Stimulated activated CD4-positive, alpha-beta T cell treated with anti-CD3 and anti-CD28 coated beads, Interleukin-12 subunit alpha, Interleukin-12 subunit beta, amount 100 ng/mL, for 4 hours (primary cell): ENCODE measurements around the gene ATP5PB.

Experiments used
- DNase-seq: peaks from one replicate; pipeline ENCODE4 v3.0.0-alpha.2; 2020

The ATP5PB gene

DNA sequence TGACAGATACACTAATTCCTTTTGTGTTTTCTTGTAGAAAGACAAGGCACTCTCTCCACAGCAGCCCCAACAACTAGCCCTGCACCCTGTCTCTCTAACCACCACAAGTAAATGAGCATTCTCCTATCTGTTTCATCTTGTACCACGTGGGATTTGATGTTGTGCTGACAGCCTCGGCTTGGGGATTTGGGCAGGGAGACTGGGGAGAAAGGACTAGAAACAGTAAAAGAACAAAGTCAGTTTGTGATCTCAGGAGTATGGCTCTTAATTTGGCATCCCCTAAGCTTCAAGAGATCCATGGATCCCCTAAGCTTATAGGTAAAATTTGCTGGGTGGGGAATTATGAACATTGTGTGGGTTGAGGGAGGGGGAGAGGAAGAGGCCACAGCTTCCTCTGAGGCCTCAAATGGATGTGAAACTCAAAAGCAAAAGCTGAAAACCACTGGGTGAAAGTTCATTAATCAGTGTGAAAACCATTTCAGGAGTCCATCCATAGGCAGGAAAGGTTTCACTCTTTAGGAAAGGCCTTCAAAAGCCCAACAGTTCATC, 27.6 kb downstream of the ATP5PB start:
- no peak for DNase-seq

DNA sequence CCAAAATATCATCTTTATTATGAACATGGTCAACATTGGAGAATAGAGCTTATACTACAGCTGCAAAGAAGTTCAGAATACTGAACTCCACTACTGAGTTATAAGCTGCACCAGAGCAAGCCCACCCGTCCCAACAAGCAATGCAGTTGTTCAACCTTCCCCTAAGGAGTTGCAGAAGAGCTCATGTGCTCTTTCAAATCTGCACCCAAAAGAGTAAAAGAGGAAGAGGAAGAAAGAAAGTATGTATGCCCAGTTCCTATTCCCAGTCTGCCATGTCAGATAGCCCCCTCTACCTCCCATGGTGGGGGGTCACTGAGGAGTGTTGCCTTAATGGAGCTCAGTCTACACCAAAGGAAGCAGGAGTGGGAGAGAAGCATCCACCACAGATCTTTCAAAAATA, 31.4 kb downstream of the ATP5PB start:
- no peak for DNase-seq

DNA sequence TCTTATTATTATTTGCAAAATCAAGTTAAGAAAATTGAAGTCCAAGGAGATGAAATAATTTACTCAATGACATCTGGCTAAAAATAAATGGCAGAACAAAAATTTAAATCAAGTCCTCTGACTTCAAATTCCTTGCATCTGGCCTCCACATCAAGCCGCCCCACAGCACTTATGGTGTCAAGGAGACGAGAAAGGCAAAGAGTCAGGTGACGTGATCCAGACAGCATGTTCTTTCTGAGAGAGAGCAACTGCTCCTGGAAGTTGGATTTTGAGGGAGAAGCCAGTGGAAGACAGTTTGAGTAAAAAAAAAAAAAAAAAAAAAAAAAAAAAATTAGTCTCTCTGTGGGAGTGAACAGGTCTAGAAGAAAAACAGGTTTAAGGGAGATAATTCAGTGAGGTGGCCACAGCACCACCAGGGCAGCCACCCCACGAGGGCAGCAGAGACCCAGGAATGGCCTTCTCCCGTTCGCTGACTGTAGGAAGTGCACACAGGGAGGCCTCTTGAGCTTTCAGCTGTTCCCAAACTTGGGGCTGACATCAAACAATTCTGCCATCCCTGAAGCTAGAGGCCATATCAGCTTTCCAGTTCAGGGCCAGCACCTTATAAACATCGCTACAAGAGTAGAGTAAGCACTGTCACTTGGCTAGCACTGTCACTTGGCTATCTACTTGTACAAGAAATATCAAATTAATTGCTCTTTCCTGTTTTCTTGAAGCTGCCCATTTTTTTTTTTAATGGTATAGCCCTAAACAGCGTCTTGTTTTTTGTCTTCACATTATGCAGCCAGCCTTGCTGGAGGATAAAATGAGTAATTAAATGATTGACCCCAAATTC, 32.3 kb downstream of the ATP5PB start:
- DNase-seq, result peak; percentile 55

DNA sequence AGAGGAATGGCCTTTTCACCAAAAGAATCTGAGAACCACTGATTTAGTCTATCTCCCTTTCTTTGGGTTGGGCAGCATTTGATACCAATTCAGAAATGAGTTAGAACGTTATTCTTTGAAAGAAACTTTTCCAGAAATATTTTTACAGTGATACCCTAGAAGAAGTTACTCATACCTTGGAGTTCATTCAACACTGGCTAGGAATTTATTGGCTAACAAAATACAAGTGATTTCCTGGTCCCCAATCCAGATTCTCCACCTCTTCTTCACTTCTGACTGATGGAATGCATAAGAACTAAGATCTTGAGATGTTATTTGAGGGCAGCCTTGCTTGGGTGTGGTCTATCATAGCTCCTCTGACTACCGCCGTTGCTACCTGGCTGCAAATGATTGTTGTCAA, 33.9 kb downstream of the ATP5PB start:
- no peak for DNase-seq

DNA sequence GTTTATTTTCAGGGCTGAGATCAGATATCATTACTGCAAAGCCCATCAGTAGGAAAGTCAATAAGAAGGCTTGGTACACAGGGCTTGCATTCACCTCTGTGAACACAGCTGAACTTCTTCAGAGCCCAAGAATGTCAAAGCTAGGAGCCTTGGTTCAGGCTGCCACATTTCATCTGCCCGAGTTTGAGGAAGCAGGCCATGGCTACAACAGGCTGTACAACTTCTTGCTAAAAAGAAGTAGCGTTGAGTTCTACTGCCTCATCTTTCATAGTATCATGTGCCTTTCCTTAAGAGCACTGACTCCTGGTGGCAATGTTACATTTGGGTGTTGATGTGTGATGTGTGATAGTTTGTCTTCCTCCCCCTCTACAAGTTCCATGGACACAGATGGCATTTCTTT, 34.6 kb downstream of the ATP5PB start:
- no peak for DNase-seq

DNA sequence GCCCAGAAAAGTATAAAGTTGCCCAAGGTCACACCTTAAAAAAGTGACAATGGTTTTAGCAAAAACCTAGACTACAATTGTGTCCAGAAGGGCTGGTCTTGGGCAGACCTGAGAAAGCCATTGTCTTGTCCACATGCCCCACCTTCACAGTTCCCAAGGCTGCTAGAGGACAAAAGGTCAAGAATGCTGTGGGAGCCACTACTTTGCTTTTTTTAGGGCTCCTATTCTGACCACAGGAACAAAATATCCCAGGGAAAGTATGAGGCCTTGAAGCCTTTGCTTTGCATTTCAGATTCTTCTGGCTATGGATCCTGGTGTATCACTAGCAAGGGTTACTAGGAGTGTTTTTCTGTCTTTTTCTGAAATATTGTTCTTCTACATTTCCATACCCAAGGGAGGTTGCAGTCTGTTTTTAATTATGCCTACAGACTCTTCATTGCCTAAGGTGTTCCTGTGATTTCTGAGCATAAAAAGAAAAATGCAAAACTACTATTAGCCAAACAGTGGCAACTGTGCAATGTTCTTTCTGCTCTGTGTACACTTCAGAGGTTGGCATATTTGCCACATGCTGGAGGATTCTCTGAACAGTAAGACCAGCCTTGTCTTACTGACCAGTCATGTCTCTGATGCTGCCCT, 35.2 kb downstream of the ATP5PB start:
- DNase-seq, result no peak

DNA sequence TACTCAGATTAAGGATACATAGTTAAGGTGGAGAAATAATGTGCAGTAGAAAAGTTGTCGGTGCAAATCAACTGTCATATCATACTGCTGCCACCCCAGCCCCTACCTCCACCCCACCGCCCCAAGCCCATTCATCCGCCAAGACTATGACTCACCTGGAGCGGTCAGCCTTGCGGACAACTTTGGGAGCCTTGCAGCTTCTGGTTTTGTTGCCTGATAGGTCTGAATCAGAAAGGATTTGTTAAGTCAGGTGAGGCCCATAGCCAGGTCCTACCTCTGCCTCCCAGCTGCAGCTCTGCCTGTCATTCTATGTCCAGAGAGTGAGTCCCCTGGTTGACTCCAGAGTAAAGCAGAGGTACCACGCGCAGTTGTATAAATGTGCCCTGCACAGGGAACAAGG, 37.2 kb downstream of the ATP5PB start:
- no peak for DNase-seq

DNA sequence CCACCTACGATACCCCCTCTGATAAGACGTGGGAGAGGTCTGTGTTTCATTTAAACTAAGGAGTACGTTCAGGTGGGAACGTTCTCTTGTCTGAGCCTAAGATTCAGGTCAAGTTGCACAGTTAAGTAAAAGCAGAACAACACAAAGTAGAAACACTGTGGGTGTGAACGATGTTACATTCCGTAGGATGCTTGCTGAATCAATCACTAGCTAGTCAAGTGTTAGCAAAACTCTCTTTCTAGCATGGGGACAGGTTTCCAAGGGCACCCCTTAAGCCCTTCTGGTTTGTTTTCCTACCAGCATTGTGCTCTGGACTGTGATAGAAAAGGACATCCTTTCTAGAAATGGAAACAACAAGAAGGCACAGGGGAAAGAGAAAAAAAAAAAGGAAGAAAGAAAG, 37.9 kb downstream of the ATP5PB start:
- no peak for DNase-seq

DNA sequence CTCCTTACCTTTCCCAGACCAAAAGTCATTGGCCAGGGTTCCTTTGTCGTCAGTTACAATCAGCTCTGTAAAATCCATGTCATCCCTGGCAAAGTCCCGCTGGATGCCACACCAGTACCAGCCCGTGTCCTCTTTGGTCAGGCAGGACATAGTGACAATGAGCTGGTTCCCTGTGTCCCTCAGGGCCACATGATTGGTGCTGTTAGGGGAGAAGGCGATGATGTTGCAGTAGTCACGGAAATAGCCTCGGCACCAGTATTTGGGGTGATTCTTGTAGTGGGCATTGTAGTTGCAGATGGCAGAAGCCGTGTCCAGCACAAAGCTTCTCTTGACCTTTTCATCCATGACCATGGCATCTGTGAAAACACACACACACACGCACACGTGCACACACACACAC, 39.4 kb downstream of the ATP5PB start:
- DNase-seq, result no peak

DNA sequence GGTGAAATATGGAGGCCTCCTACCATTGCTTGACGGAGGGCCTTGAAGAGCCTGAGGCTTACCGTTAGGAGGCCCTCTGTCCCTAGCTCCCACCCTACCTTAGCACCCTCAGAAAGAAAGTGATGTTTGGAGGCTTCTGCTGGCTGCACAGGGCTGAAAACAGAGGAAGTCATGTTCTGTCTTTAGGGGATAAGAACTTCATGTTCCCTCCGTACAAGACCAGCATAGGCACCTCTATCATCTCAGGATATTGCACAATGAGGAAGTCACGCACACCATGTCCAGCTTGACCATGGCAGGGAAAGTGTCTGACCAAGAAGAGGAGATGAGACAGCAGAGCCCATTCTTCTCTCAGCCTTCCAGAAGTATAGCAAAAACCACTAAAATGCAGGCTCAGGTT, 40.3 kb downstream of the ATP5PB start:
- no peak for DNase-seq

DNA sequence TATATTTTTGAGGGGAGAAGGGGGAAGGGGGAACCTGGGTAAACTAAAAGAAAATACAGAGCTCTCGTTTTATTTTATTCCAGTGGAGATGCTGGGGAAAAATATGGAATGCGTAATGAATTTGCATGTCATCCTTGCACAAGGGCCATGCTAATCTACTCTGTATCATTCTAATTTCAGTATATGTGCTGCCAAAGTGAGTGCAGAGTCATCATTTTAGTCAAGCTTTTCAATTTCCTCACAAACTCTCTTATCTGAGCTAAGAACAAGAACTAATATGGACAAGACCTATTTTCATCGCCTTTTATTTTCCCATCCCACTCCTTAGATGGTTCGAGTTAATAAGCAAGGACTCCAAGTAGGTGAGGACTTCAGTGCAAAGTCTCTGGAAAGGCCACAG, 41.0 kb downstream of the ATP5PB start:
- DNase-seq, result no peak

DNA sequence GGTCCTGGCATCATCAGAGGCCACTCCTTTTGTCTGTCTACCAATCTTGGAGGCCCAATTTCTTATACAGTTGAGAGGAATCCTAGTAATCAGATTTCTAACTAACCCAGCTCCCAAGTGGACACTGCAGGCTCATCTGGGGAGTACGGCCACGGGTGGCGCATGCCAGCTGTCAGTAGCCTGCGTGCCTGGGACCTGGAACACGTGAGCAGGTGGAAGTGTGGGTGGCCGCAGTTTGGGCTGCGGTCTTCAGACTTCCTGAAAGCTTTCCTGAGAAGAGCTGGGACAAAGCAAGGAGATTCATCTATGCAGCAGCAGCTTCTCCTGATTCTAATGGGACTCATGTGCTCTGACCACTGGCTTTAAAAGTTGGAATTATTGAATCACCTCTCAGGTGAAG, 41.8 kb downstream of the ATP5PB start:
- no peak for DNase-seq

DNA sequence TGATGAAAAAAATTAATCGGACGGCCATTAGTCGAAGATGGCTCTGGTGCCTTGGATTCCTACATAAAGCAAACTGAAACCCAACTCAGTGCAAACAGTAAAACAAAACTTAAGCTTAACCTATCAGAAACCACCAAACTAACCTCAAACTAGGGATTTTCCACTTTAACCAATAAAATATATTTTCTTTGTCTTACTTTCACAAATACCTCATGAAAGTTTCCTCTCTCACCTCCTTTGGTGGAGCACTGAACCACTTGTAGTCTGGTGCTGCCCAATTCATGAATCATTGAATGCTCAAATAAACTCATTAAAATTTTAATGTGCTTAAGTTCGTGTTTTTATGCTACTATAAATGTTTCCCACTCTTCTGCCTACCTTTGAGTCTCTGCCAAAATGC, 47.1 kb downstream of the ATP5PB start:
- DNase-seq, result no peak

DNA sequence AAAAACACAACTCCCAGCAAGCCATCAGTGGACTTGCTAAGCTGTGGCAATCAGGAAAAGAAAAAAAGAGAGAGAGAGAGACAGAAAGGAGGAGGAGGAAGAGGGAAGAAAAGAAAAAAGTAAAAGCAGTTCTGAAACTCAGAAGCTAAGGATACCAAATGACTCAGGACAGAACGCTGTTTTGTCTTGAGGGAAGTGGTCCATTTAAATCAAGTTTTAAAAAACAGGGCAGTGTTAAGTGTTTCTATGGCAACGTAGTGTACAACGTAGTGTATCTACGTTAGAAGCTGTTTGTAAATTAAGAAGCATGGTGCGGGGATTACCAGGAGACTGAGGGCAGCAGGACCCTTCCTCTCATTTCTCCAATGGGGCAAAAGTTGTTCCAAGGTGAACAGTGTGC, 48.3 kb downstream of the ATP5PB start:
- DNase-seq, result no peak

DNA sequence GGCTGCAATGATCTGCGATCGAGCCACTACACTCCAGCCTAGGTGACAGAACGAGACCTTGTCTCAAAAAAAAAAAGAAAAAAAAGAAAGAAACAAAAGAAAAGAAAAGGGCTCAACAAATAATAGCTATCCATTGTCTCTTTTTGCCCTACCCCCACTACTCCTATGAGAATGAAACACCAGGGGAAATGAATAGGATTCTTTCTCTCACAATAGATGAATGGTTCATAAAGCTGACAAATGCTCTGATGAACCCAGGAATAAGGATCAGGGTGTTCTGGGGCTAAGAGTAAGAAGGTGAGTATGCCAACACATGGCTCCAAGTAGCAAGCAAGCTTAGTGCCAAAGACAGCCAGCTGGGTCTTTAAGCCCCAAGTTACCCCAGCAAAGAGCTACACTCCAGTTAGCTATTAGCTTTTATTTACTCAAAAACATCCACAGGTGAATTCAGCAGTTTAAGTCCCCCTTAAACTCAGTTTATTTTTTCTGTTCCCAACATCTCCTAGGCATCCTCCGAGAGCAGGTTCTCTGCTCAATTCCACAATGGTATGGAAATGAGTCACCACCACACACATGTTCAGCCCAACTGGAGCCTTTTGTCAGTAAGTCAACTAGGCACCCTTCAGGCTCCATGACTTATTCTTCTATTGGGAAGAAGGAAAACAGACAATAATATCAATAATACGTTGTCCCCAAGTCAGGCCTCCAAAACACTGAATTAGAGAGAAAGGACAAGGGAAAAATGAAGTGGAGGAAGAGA, 49.9 kb downstream of the ATP5PB start:
- no peak for DNase-seq

DNA sequence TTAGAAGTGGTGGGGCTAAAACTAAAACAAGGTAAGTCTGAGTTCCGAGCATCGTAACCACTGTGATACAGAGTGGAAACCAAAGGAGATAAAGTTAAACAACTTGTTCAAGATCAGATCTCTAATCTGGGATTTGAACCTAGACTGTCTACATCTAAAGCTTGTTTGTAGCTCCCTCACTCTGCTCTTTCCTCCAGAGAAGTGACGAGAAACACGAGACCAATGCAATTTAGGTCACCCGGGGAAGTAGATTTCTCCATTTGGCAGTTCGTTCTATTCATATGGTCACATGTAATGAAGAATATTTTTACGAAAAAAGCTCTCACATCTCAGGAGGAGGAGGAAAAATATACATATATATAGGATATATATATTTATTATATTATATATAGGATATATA, 52.4 kb downstream of the ATP5PB start:
- DNase-seq, result no peak

DNA sequence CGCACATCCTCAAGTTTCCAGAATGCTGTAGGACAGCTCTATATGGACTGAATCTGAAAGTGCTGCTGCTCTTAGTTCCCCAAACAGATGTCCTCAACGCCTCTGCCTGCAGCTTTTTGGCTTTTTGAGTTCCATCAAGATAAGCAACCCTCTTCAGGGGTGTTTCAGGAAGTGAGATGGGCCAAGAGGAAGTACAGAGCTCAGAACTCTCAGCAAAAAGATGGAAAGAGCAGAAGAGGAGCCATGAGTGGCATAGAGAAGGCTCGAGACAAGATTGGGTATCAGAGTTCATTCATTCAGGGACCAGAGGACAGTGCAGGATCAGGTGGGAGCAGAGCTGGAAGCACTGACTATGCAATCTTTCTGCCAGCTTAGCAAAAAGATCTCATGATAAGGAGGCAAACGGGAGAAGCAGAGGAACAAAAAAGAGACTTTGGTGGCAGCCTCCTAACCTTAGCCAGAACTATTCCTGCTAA, 54.4 kb downstream of the ATP5PB start, which contains the start of the genes ADORA3 and TMIGD3:
Gene ADORA3 (minus strand): TSS at position 49 of the 476 bp plus-strand sequence. CDS start 279 bp downstream, outside the sequence.
Gene TMIGD3 (minus strand): TSS at position 49 of the 476 bp plus-strand sequence. CDS start 279 bp downstream, outside the sequence.
- DNase-seq, result no peak

DNA sequence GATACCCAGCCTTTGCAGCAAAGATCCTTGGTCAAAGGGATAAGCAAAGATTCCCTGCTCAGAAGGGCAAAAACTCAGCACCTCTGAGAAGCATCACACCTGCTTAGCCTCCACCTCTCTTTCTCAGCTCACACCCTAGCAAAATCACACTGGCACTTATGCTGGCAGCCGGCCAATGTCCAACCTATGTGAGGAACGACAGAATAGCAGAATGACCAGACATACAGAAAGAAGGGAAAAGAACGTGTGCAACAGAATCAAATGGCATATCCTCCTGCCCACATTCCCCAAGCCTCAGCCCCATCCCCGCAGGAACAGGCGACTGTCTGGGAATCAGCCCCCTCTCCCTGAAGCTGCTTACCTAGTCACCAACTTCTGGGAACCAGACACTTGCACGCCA, 54.8 kb downstream of the ATP5PB start:
- DNase-seq, result no peak

DNA sequence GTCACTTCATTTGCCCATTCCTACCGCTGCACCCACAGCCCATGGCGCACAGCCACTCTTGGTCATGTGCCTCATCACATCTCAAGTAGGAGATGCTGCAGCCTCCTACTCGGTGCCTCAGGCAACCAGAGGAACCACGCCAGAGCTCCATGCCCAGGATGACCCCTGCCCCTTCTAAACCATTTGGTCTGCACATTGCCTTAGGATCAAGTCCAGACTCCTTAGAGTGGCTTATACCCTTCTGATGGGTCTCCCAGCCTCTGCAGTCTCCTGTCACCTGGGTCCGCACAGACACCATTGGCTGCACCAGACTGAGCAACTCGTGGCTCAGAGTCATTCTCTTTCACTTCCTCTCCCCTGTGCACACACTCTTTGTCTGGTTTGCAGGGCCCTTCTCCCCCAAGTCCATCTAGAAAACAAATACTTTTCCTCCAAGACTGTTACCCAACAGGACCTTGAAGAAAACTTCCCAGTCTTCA, 56.4 kb downstream of the ATP5PB start:
- DNase-seq, result no peak

DNA sequence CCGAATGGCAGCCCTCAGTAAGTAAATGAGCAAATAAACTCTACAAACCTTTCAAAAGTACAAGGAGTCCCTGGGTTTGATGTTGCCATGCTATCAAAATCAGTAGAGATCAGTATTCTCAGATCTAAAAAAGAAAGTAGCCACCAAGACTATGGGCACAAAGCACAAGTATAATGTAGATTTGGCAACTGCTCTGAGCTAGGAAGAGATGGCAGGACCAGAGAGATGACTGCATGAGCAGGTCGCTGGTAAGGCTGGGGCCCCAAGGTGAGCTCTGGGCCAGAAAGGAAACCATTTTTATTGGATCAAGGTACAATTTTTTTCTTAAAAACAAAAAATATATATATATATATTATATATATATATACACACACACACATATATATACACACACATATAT, 57.3 kb downstream of the ATP5PB start:
- no peak for DNase-seq

DNA sequence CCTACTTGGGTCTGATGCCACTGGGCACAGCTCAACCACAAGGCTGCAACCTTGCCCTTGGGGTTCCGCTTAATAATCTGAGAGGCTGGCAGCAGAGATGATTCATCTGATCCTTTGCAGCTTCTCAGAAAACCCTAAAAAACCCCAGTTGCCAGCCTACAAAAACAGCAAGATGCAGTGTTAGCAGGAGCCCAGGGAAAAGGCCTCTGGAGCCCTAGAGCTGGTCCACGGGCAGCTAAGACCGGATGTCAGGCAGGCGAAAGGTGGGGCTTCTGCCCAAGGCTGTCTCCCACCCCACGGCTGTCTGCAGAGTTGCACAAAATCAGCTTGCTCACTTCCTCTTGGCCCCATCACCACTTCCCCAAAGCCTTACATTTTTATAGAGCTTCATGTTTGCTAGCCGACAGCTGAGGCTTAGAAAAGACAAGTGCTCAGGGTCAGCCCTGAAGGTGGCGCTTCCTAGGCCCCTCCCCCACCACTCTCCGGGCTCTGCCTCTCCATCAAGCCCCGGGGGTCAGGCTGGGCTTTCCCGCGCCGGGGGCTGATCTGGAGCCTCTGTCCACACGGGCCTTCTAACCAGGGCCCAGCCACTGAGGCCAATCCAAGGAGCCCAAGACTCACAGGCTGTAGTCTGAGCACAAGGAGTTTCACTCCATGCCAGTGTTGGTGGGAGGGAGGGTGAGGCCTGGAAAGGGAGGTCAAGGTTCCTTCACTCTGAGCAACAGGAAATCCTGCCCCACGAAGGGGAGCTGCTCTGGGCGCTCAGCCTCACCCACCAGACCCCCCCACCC, 58.3 kb downstream of the ATP5PB start:
- peak; percentile 30 for DNase-seq

DNA sequence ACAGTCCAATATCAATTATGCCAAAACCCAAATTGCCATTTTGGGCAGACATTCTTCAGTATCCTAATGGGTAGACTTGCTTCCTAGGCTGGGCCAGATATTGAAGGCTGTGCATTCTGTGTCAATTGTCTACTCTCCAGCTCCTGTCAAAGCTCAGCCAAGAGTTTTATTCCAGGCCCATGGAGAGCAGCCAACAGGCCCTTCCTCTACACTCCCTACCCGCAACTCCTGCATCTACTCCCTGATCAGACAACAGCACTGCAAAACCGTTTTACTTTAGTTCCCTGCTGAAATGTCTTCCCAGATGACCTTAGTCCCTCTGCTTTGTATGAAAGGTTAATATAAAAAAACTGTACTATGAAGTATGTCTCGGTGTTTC, 60.7 kb downstream of the ATP5PB start:
- no peak for DNase-seq
